BLaER1 (cell line): Measurements from ENCODE around the gene RNF182.
A peak's percentile ranks its signal among the peaks of the same experiment; 100 is the strongest.

Source experiments
- H3K27ac ChIP-seq: shearing (Covaris generic); formaldehyde crosslinking; 2 replicates; pipeline ENCODE4 v1.8.1; 2022
- H3K27me3 ChIP-seq: shearing (Covaris generic); formaldehyde crosslinking; 2 replicates; pipeline ENCODE4 v1.8.1; 2022
- H3K36me3 ChIP-seq: shearing (Covaris generic); formaldehyde crosslinking; 2 replicates; pipeline ENCODE4 v1.8.1; 2022
- H3K4me1 ChIP-seq: shearing (Covaris generic); formaldehyde crosslinking; 2 replicates; pipeline ENCODE4 v1.8.1; 2022
- H3K4me2 ChIP-seq: shearing (Covaris generic); formaldehyde crosslinking; 2 replicates; pipeline ENCODE4 v1.8.1; 2022
- H3K4me3 ChIP-seq: shearing (Covaris generic); formaldehyde crosslinking; 2 replicates; pipeline ENCODE4 v1.8.1; 2022
- H3K9ac ChIP-seq: shearing (Covaris generic); formaldehyde crosslinking; 2 replicates; pipeline ENCODE4 v1.8.1; 2022
- H3K9me3 ChIP-seq: shearing (Covaris generic); formaldehyde crosslinking; 2 replicates; pipeline ENCODE4 v1.8.1; 2022
- H4K20me1 ChIP-seq: shearing (Covaris generic); formaldehyde crosslinking; 2 replicates; pipeline ENCODE4 v1.8.1; 2022
- Cebpa-rat ChIP-seq: shearing (Covaris generic); IDR thresholded peaks from 2 replicates; pipeline ENCODE4 v1.8.1; 2022

RNF182 gene

DNA sequence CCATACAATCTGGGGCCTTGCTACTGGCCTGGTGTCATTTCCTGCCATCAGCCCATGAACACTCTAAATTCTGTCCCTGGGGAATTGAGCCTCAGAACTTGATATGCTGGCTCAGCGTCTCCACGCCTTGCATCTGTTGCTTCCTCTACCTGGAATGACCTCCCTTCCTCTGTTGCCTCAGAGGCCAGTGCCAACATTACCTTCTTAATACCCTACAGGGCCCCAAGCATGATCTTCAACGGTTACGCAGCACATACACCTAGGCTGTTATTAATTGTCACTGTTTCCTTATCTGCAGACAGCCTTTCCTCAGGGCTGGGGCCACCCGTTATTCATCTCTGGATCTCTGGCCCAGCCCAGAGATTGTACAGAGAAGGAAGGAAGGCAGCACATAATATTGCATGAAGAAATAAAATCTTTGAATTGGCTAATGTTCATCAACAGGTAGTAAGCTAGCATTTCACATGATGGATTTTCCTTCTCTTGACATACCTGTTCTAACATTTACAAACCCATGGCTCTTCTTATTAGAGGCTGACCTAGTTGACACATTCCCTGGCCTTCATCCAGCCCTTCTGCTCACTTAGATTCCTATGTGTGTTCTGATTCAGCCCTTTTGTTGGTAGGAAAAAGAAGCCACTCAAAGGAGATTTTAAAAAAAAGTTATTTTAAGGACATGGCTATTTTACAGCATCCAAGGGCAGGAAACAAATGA, 8.4 kb upstream of the RNF182 start:
- Histone ChIP-seq H3K4me3 (no peak overlapping the region), H3K27me3 (no peaks in the 10 kb centered on the region), H3K4me1 (peaks cover 14% of the 10 kb centered on the region), H3K27ac (no peak overlapping the region), H3K9me3 (no peaks in the 10 kb centered on the region), H3K36me3 (no peaks in the 10 kb centered on the region), H3K4me2 (peak overlapping the region; percentile 31), H4K20me1 (no peaks in the 10 kb centered on the region), H3K9ac (no peak overlapping the region)
- TF ChIP-seq Cebpa-rat, result no peak

DNA sequence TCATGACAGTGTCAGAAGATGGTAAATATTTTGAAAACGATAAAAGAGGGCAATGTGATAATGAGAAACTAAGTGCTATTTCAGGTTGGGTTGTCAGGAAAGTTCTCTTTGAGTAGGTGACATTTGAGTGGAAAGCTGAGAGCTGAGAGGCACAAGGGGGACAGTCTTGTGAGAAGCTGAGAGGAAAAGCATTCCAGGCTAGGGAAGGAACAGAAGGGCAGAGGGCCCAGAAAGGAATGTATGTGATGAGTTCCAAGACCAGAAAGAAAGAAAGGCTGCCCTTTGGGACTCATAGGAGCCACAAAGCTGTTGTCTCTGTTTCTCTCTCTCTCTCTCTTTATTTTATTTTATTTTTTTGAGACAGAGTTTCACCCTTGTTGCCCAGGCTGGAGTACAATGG, 7.6 kb upstream of the RNF182 start:
- H3K4me3 ChIP-seq, result no peak overlapping the region
- no peaks in the 10 kb centered on the region for H4K20me1 ChIP-seq
- TF ChIP-seq Cebpa-rat, result no peak
- H3K27me3 ChIP-seq, result no peaks in the 10 kb centered on the region
- no peaks in the 10 kb centered on the region for H3K9me3 ChIP-seq
- no peaks in the 10 kb centered on the region for H3K36me3 ChIP-seq
- peaks cover 14% of the 10 kb centered on the region for H3K4me1 ChIP-seq
- no peak overlapping the region for H3K27ac ChIP-seq
- H3K4me2 ChIP-seq, result no peak overlapping the region
- no peak overlapping the region for H3K9ac ChIP-seq

DNA sequence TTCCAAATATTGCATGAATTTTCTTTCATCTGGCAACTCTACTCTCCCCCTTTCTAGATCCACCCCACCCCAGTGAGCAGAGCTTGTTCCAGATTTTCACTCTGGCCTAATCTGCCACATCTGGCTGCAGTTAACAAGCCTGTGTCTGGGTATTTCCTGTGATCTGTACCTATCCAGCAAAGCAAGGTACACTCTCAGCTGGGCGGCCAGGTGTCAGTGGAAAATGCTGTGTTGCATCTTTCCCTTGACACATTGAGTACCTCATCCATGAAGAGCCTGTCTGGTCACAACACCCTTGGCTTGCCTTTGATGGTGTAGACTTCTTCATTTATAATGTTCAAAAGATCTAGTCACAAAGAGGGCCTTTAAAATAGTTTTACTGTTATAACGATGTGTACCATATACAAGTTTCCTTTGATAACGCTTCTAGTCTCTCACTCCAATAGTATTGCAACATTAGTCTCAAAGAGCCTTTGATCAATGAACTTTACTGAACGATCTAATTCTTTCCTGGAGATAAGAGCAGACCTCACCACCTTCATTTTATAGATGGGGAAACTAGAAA, 6.0 kb upstream of the RNF182 start:
- TF ChIP-seq Cebpa-rat, result no peak
- Histone ChIP-seq H3K9ac (no peak overlapping the region), H3K27ac (no peak overlapping the region), H3K27me3 (peaks cover 5% of the 10 kb centered on the region), H3K4me2 (no peak overlapping the region), H3K4me1 (peaks cover 14% of the 10 kb centered on the region), H4K20me1 (no peaks in the 10 kb centered on the region), H3K4me3 (no peak overlapping the region), H3K36me3 (no peaks in the 10 kb centered on the region), H3K9me3 (no peaks in the 10 kb centered on the region)

DNA sequence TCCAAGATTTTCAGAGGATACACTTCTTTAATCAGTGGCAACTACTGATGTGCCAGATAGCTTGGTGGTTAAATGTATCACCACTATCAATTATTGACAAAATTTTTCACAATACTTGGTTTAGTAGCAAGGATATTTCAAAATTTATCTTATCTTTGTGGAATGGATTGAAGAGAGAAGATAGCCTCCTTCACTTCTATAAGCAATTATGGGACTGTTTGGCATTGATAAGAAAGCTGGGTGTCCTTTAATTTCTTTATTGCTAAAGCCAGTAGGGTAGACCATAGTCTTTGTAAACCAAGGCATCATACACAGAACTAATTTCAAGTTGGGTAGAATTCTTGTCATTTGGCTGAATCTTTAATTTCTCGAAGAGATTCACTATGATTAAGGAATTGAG, 4.9 kb upstream of the RNF182 start:
- Histone ChIP-seq H3K4me3 (no peak overlapping the region), H3K36me3 (no peaks in the 10 kb centered on the region), H3K27me3 (peaks cover 16% of the 10 kb centered on the region), H3K4me1 (peaks cover 19% of the 10 kb centered on the region), H3K9me3 (no peaks in the 10 kb centered on the region), H4K20me1 (no peaks in the 10 kb centered on the region), H3K9ac (no peak overlapping the region), H3K4me2 (no peak overlapping the region), H3K27ac (no peak overlapping the region)
- TF ChIP-seq Cebpa-rat, result no peak

DNA sequence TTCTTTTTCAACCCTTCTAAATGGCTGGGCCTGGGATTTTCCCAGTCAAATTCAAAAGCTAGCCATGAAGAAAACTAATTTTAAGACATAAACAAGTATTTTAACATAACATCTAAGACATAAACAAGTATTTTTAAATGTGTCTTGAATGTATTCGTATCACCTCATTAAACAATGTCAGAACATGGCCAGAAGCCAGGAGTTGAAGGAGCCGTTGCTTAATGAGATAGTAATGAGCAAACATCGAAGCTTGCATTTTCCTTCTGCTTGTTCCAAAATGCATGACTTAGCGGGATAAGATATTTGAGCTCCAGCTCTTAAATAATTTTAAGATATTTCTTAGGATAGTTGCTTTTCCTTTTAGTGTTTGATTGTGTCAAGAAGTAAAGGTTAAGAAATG, 4.2 kb upstream of the RNF182 start:
- no peak for TF ChIP-seq Cebpa-rat
- Histone ChIP-seq H3K27me3 (peaks cover 23% of the 10 kb centered on the region), H3K4me1 (peaks cover 25% of the 10 kb centered on the region), H3K27ac (no peak overlapping the region), H3K36me3 (no peaks in the 10 kb centered on the region), H3K4me3 (no peak overlapping the region), H4K20me1 (no peaks in the 10 kb centered on the region; the same call in 1 of the 2 replicates), H3K4me2 (no peak overlapping the region), H3K9ac (no peak overlapping the region), H3K9me3 (no peaks in the 10 kb centered on the region)

DNA sequence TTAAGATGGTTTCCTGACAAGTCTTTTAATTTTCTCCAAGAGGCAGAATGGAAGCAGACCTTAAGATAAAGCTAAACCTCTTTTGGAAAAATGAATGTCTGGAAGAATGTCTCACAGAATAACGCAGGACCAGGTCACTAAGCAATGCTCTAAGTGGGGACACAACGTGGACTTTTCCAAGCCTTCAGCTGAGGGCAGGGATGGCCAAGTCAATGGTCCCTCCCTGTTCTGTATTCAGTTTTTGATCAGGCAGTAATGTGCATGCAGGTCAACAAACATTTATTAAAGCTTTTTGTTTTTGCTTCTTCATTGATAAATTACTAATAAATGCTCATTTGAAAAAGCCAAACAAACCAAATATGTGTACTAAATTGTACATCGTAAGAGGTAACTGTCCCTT, 2.0 kb upstream of the RNF182 start:
- Histone ChIP-seq H3K4me1 (peaks cover 16% of the 10 kb centered on the region), H3K4me2 (no peak overlapping the region), H3K36me3 (no peaks in the 10 kb centered on the region), H3K27me3 (peaks cover 45% of the 10 kb centered on the region), H3K9ac (no peak overlapping the region), H3K4me3 (no peak overlapping the region), H3K9me3 (peaks cover 5% of the 10 kb centered on the region; the same call in 1 of the 2 replicates), H4K20me1 (no peaks in the 10 kb centered on the region; the same call in 1 of the 2 replicates), H3K27ac (no peak overlapping the region)
- TF ChIP-seq Cebpa-rat, result no peak

DNA sequence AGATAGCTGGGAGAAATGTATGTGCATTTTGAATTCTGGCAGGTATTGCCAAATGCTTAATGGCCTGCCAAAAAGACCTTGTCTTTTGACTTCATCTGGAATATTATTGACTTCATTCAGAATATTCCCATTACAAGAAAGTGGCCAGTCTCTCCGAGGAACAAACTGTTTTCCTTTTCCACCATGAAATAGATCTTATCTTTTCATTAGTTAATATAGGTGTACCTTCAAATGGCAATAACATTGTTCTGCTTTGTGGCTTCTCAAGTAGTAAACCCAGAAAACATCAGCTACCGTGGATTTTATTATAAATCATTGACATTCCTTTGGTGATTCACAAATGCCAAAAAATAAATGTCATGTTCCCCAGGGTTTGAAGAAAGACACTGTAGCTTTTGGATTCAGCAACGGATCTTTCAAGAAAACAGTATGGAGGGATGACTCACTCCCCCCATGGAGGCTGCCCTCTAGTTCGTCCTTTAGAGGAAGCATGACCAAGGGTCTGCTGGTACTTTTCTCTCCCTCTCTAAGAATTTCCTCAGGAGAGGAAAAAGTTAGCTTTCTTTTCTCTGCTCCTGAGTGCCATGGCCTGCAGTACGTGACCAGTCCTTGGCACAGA, 1.1 kb upstream of the RNF182 start:
- no peaks in the 10 kb centered on the region for H3K36me3 ChIP-seq
- peaks cover 46% of the 10 kb centered on the region for H3K27me3 ChIP-seq
- no peaks in the 10 kb centered on the region; the same call in 1 of the 2 replicates for H4K20me1 ChIP-seq
- H3K27ac ChIP-seq, result no peak overlapping the region
- TF ChIP-seq Cebpa-rat, result no peak
- H3K9ac ChIP-seq, result no peak overlapping the region
- peaks cover 15% of the 10 kb centered on the region for H3K4me1 ChIP-seq
- peaks cover 5% of the 10 kb centered on the region; the same call in 1 of the 2 replicates for H3K9me3 ChIP-seq
- H3K4me2 ChIP-seq, result 0 out of 2 replicates have a peak overlapping the region, but pooled peaks have one; percentile 86
- no peak overlapping the region for H3K4me3 ChIP-seq

DNA sequence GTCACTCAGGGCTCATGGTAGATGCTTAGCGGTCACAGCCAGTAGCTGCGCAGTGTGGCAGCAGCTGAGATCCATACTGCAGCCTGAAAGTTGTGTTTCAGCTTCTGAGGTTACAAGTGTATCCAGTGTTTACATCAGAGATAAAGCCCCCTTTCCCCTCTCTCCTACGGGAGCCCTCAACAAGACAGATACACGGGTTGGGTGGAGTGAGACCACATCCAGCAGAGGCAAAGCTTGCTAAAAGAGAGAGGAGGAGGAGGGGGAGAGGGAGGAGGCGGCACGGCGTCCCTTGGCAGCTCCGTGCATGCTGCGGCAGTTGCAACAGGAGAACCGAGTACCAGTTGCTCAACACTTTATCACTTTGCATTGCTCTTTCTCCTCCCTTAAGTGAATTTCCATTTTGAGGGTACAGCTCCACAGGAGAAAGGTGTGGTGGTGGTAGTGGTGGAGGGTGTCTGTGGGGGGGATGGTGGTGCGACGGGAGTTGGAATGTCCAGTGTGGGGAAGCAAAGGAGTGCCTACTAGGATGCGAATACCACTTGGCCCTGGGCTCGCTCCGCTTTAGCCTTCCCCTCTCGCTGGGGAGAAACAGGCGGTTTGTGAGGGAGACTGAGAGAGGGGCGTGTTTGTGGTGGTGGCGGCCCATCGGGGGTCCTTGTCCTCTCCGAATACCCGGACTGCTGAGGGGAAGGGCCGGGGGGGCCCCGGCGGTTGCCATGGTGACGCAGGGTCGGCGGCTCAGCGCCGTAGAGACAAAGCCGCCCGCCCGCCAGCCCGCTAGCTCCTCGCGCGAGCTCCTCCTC, 405 bp upstream of the RNF182 start:
- no peak overlapping the region for H3K9ac ChIP-seq
- H3K36me3 ChIP-seq, result no peaks in the 10 kb centered on the region

DNA sequence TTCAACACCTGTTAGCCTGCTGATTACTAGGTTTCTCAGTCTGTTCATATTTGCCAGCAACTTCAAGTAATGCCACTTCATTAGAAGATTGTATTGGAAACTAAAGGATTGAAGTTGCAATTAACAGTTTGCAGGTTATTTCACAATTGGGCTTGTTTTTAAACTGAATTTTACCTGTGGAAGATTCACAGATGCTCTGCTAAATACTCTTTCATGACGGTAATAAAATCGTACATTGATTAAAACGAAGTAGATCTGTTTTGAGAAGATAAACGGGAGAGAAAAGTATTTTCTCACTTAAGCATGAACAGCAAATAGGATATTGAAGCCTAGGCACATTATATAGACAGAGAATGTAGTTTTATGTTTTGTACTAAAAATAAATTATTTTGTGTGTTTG, 1.6 kb downstream of the RNF182 start:
- Histone ChIP-seq H3K27me3 (peaks cover 46% of the 10 kb centered on the region), H3K4me2 (no peak overlapping the region), H4K20me1 (no peaks in the 10 kb centered on the region; the same call in 1 of the 2 replicates), H3K4me3 (no peak overlapping the region), H3K9ac (no peak overlapping the region), H3K36me3 (no peaks in the 10 kb centered on the region), H3K4me1 (peaks cover 11% of the 10 kb centered on the region), H3K27ac (no peak overlapping the region), H3K9me3 (peaks cover 5% of the 10 kb centered on the region; the same call in 1 of the 2 replicates)
- TF ChIP-seq Cebpa-rat, result no peak

More for the DNA sequence above, 405 bp upstream of the RNF182 start:
- Histone ChIP-seq H4K20me1 (no peaks in the 10 kb centered on the region; the same call in 1 of the 2 replicates), H3K9me3 (peaks cover 5% of the 10 kb centered on the region; the same call in 1 of the 2 replicates), H3K27ac (no peak overlapping the region), H3K27me3 (peaks cover 46% of the 10 kb centered on the region), H3K4me2 (peak overlapping the region; percentile 86), H3K4me3 (peak overlapping the region; percentile 64), H3K4me1 (peaks cover 11% of the 10 kb centered on the region)
- 0 out of 2 replicates have a peak, but pooled peaks have one; percentile 20 for TF ChIP-seq Cebpa-rat
